Lung (tissue), 12 donors: Measurements from ENCODE around the gene ACTR10. TPM values are rescaled to one million over a fixed set of nuclear protein-coding genes. Genes with fewer than 3 reads are reported as not detected.
"Not testable (repeated sequence)": the region's sequence is repeated elsewhere in the genome, so short reads cannot be mapped to it uniquely, and the experiment has no call there.

Experiments
- ATAC-seq: fragments of 200-7000 bp; cut with Tn5 transposase; one replicate; pipeline ENCODE4 v1.9.1; 2020; ENCODE audit warnings: moderate number of reproducible peaks; ENCODE audit not compliant: insufficient read depth, low FRiP score
- DNase-seq, 3 donors: peaks; one replicate each; pipeline ENCODE4 v3.0.0-alpha.2; 2013 to 2017
- H3K27ac ChIP-seq, 2 donors: one replicate each; pipeline ENCODE4 v1.5.1; 2013; ENCODE audit warnings: mild to moderate bottlenecking in 2 of 2, moderate library complexity in 2 of 2, control low read depth in 1 of 2, inconsistent platforms in 1 of 2, low read depth in 1 of 2, low read length in 1 of 2
- H3K27me3 ChIP-seq, 3 donors: one replicate each; pipeline ENCODE4 v1.5.1; 2013; ENCODE audit warnings: low read length in 2 of 3; ENCODE audit not compliant: control insufficient read depth in 3 of 3, insufficient read depth in 3 of 3
- H3K36me3 ChIP-seq, 4 donors: one replicate each; pipeline ENCODE4 v1.5.1; 2013; ENCODE audit warnings: low read length in 4 of 4, mild to moderate bottlenecking in 1 of 4, moderate library complexity in 1 of 4; ENCODE audit not compliant: control insufficient read depth in 4 of 4, insufficient read depth in 4 of 4
- H3K4me1 ChIP-seq, 5 donors: one replicate each; pipeline ENCODE4 v1.5.1; 2013; ENCODE audit warnings: low read length in 5 of 5, mild to moderate bottlenecking in 2 of 5, moderate library complexity in 1 of 5; ENCODE audit not compliant: control insufficient read depth in 5 of 5, insufficient read depth in 5 of 5
- H3K4me3 ChIP-seq: one replicate; pipeline ENCODE4 v1.5.1; 2013; ENCODE audit warnings: mild to moderate bottlenecking, control low read depth, moderate library complexity
- H3K9ac ChIP-seq, 2 donors: one replicate each; pipeline ENCODE4 v1.5.1; 2013; ENCODE audit warnings: low read length in 2 of 2, control low read depth in 1 of 2; ENCODE audit not compliant: insufficient read depth in 1 of 2
- H3K9me3 ChIP-seq, 4 donors: one replicate each; pipeline ENCODE4 v1.5.1; 2013; ENCODE audit warnings: low read length in 3 of 4, mild to moderate bottlenecking in 1 of 4, moderate library complexity in 1 of 4; ENCODE audit not compliant: control insufficient read depth in 4 of 4, insufficient read depth in 3 of 4
- CTCF ChIP-seq: IDR thresholded peaks from 2 replicates; pipeline ENCODE4 v1.5.1; 2012; ENCODE audit warnings: mild to moderate bottlenecking; ENCODE audit errors: control extremely low read depth, extremely low read depth
- WGBS, 2 donors: extraction: QIAGEN DNeasy Blood & Tissue Kit; methylation state at CpG; one replicate each; pipeline ENCODE4 v1.1.7; 2013; 5-methylcytosine and 5-hydroxymethylcytosine counted together
- polyA plus RNA-seq, 2 donors: library from polyadenylated mRNA; stranded (reverse); fragments of 200-250 nt; gene quantifications; one replicate each; pipeline ENCODE4 v1.2.1, GENCODE V29; 2013
- total RNA-seq, 2 donors: library from RNA; depleted of rRNA in 1 of 2; stranded (reverse); fragments of >200 nt in 1 of 2; gene quantifications; one replicate each; pipeline ENCODE4 v1.2.1, GENCODE V29; 2014 to 2021
- donor health status: control.
- donor health status: control.
- donor health status: Bipolar disorder and iron deficiency.
- donor health status: healthy.
- donor health status: DM: yes; HTN: yes; CAD: no.

ACTR10 gene
- total and polyA plus RNA-seq, 4 donors, result 53.8 to 83.6 (median 67.3) TPM

- TF ChIP-seq CTCF, result no peak
- Histone ChIP-seq H3K4me3 (no peak overlapping the region), H3K9ac (no peak overlapping the region), H3K36me3 (peaks cover 3 to 24% (median 21%) of the 10 kb centered on the region in 4 donors), H3K27me3 (no peaks in the 10 kb centered on the region), H3K4me1 (peaks cover 0 to 24% (median 5%) of the 10 kb centered on the region in 5 donors), H3K9me3 (no peaks in the 10 kb centered on the region), H3K27ac (no peak overlapping the region)
- ATAC-seq (no peak), DNase-seq (no peak)
- 92 to 93% methylated on average over 8 of the region's 8 CpGs for WGBS, 2 donors
Measured at GRCh38 chr14:58249611-58250010, 49.7 kb downstream of the ACTR10 start.

- Histone ChIP-seq H3K9ac (no peak overlapping the region), H3K36me3 (peaks cover 17 to 40% (median 38%) of the 10 kb centered on the region in 4 donors), H3K27me3 (no peaks in the 10 kb centered on the region), H3K27ac (no peak overlapping the region), H3K4me1 (peaks cover 0 to 2% (median 0%) of the 10 kb centered on the region in 5 donors), H3K4me3 (no peak overlapping the region), H3K9me3 (no peaks in the 10 kb centered on the region)
- ATAC-seq, result peak; percentile 50
- TF ChIP-seq CTCF, result no peak
- 87 to 89% methylated on average over 4 of the region's 4 CpGs for WGBS, 2 donors
- no peak for DNase-seq
Measured at GRCh38 chr14:58258156-58258555, 58.2 kb downstream of the ACTR10 start.

DNA sequence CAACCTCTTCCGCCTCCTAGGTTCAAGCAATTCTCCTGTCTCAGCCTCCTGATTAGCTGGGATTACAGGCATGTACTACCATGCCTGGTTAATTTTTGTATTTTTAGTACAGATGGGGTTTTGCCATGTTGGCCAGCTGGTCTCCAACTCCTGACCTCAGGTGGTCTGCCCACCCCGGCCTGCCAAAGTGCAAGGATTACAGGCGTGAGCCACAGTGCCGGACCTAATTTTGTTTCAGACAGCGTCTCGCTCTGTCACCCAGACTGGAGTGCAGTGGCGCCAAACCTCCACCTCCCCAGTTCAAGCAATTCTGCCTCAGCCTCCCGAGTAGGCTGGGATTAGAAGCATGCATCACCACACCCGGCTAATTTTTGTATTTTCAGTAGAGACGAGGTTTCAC lies 62.1 kb downstream of the ACTR10 start:
- H3K9ac ChIP-seq, DNase-seq, H3K9me3 ChIP-seq, ATAC-seq, H3K4me1 ChIP-seq, H3K27ac ChIP-seq, H3K4me3 ChIP-seq, H3K27me3 ChIP-seq: not testable (repeated sequence)
- peaks cover 20 to 64% (median 40%) of the 10 kb centered on the region in 4 donors for H3K36me3 ChIP-seq
- WGBS, 2 donors, result 95 to 96% methylated on average over 10 of the region's 10 CpGs

GRCh38 chr14:58265401-58265800 lies 65.5 kb downstream of the ACTR10 start:
- peaks cover 29 to 73% (median 38%) of the 10 kb centered on the region in 4 donors for H3K36me3 ChIP-seq
- no peaks in the 10 kb centered on the region for H3K9me3 ChIP-seq
- H3K4me1 ChIP-seq, result peaks cover 0 to 10% (median 0%) of the 10 kb centered on the region in 5 donors
- DNase-seq (peak in 2 of 3 donors; percentile 42 to 72), ATAC-seq (no peak)
- TF ChIP-seq CTCF, result no peak
- H3K27me3 ChIP-seq, result no peaks in the 10 kb centered on the region
- H3K27ac ChIP-seq, result no peak overlapping the region
- no peak overlapping the region for H3K4me3 ChIP-seq
- no peak overlapping the region for H3K9ac ChIP-seq
